ENCODE measurements around the gene FHAD1.

FHAD1 gene

DNA sequence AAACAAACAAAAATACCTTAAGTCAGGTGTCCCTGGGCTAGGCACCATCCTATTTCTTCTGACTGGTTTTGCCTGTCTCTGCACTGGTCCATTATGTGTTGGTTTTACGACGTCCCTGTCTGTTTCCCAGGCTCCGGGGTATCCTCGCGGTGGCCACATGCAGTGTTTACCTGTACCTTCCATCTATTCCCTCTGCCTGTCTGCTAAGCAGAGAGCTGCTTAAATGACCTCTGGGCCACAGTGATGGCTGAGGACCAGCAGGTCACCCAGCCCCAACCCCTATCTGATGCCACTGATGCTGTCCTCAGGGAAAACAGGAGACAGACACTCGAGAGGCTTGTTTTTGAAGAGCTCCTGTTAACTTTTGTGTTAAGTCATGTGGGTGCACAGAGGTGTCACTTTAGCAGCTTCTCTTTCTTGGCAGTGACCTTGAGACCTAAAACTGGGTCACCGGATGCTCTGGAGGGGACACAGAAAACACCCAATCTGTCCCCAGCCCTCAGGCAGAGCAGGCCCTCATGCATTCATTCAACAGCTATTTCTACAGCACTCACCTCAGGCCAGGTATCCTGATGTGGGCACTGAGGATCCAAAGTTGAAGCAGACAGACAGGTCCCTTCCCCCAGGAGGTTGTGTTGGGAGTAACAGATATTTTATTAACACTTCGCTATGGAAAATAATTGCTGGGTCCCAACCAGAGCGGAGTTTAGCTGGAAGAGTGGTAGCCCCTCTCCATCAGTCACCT is 158.3 kb downstream of the FHAD1 start:
- no peak for DNase-seq

DNA sequence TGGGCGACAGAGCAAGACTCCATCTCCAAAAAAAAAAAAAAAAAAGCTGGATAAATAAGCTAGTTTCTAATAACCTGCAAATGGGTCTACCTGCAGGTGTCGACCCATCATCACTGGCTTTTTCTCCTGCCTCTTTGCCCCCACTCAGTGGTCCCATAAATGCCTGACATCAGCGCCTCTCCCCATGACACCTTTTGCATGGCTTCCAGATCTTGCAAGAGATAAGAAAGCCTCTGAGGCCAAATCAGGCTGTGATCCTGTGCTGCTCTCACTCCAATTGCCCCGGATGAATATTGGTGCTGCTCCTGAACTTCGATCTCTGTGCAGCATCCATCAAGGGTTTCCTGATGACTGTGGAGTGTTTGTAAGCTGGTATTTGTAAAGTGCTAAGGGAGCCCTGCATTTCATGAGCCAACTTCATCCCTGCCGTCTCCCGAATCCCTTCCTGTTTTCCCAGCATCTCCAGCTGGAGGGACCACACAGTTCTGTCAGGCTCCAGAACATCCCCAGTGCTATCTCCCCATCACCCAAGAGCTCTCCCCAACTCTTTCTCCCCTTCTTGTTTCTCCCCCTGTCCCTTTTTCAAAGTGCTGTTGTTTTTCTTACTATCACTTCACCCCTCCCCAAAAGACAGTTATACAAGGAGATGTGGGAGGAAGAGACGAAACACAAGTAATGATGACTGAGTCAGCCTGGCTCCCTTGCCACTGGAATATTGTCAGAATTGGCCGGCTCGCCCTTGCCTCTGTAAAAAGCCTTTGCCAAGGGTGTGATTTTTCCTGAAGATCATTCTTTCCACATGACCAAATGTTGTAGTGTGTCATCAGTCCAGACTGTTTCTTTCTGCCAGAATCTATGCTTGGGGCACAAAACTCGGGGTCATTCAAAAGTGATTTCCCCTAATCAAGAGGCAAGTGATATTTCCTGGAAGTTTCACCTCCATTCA is 159.9 kb downstream of the FHAD1 start:
- no peak for DNase-seq

GRCh38 chr1:15407580-15407979 is 160.6 kb downstream of the FHAD1 start:
- no peak for DNase-seq

DNA sequence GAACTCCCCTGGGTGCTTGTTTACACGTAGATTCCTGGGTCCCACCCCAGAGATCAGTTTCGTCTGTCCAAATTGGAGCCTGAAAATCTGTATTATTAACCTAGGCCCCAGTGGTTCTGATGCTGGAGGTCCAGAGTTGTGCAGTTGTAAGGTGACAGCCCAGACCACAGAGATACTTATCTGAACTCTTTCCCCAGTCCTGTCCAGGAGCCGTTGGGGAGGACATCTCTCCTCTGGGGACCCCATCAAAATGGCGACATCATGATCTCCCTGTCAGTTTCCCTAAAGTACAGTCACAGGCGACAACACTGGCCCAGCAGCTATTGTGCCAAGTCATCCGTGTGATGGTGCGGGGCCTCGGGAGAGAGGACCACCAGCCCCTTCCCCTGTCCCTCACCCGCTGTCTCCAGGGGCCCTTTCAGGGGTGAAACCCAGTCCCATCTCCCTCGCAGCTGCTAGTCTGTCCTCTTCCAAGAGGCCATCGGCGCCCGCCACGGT is 161.9 kb downstream of the FHAD1 start:
- DNase-seq, result no peak

GRCh38 chr1:15409388-15410222 is 162.6 kb downstream of the FHAD1 start, which contains the start of gene EFHD2:
Gene EFHD2 (plus strand): TSS chr1:15409888. CDS start chr1:15409972, 84 bp downstream.
- peak; percentile 58 for DNase-seq

- no peak for DNase-seq
These were observed 163.3 kb downstream of the FHAD1 start for GRCh38 chr1:15410223-15410883.

DNA sequence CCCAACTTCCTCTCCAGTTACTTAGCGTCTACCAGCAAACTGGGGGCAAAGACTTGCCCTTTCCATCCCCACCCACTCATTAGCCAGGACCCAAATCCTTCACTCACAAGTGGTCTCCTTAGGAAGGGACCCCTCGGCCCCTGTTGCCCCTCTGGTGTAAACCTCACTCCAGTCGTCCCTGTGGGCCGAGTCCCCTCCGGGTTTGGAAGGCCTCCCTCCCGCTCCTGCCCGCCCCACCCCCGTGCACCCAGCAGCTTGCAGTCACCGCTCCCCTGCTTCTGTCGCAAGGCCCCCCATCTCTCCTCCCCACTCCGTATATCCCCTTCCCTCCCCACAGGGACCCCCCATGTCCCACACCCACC is 163.8 kb downstream of the FHAD1 start:
- no peak for DNase-seq

- DNase-seq, result no peak
These were observed 164.6 kb downstream of the FHAD1 start for GRCh38 chr1:15411593-15412137.

GRCh38 chr1:15412175-15412800 is 165.3 kb downstream of the FHAD1 start:
- no peak for DNase-seq

GRCh38 chr1:15412843-15413242 is 165.8 kb downstream of the FHAD1 start:
- DNase-seq, result no peak

DNA sequence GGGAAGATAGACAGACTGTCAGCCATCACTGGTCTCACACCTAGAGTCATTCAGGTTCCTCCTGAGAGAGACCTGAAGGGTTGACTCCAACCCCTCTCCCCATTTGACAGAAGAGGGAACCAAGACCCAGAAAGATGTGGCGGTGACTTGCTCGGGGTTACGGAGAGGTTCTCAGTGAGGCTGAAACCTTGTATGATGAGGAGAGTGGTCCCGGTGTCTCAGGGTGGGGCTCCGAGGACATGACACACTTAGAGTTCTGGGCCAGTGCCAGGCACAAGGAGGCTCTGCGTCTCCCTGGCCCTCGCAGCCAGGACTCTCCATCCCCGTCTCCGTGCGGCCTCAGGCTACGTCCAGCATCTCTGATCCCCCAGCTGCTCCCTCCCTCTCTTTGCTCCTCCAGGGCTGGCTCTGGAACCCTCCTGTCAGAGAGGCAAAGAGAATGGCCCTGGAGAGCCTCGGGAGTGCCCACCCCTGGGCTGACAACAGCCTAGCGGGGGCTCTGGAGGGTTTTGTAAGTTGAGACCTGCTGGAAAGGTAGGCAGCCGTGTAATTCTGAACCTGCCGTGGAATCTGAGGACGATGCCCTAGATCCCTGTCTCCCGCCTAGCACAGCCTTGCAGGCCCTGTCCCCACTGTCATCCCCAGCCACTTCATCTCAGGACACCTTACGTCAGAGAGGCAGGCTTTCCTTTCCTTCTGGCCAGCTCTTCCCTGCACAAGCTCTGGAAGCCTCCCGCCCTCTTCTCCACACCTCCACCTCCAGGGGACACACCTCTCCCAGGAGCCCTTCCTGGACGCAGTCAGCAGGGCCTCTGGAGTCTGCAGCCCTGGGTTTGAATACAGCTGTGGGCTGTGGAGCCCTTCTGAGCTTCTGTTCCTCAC is 166.8 kb downstream of the FHAD1 start:
- no peak for DNase-seq

DNA sequence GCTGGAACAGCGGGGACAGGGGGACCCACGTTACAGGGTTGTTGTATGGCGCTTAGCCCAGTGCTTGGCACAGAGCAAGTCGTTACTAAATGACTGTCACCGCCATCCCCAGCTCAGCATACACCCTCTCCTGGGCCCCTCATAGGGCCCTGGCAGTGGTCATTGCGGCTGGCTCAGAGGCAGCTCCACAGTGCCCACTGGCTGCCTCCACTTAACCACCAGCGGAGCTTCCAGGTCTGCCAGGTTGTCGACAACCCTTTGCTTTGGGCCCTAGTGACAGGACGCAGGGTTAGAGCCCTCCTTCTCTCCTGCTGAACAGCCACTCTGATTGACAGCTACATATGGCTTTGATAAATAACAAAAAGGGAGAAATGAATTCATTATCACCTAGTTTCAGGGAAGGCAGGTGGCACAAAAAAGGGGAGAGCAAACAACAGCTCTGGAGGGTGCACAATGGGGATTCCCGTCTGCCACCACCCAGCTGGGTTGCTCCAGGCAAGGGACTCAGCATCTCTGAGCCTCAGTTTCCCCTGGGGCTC is 167.5 kb downstream of the FHAD1 start:
- no peak for DNase-seq

DNA sequence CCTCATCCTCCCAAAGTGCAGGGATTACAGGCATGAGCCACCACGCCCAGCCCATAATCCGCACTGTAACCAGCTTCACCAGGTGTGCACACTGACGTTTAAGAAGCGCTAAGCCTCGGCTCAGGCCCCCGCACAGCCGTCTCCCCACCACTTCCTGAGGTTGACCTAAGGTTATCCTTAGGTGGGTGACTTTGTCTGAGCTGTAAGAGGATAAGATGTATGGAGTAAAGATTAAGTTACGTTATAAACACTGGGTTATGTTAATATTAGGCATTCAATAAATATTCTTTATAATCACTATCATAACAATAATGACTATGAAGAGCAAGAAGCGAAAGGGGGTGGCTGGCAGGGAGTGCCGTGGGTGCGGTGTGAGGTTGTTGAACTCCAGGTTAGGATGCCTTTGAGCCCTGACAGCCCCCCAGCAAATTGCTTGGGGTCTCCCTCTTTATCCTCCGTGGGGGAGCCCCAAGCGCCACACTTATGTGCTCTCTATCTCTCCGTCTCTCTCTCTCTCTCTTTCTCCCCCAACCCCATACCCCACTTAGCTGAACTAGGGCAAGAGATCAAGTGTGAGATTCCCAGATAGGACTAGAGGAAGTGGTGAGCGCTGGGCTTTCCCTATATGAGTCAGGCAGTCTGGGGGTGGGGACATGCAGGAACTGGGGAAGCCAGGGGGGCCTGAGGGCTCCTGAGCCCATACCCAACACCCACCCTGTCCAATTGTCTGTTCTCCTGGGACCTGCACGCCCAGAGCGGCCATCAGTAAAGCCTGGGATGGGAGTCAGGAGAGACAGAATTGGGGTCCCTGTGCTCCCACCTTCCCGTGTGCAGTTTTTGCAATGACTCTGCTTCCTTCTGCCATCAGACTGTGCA is 170.3 kb downstream of the FHAD1 start:
- no peak for DNase-seq

DNA sequence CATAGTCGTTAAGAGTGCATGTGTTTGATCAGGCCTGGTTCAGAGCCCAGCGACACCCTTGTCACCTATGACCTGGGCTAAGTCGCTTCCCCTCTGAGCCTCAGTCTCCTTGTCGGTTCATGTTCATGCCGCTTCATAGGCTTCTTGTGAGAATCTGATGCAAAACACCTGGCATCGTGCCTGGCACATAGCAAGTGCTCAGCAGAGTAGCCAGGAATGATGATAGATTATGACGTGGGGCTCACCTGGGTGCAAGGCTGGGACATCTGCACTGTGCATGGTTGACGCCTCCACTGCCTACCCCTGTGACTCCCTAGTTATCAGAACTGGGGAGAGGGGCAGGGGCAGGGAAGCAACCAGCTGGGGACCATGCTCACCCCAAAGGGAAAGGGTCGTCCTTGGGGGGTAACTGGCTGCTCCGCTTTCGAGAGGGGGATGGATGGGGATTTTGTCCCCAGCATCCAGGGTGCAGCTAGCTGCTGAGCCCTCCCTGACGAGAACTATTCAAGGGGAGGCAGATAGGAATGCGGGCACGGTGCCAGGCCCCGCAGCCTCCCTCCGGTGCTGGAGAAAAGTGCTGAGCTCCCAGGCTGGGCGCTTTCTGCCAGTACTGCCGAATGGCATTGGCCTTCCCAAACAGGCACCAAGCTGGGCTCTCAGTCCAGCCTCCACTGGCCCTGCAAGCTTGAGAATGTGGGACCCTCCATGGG is 171.9 kb downstream of the FHAD1 start:
- DNase-seq, result no peak

GRCh38 chr1:15420853-15421465 is 173.9 kb downstream of the FHAD1 start:
- DNase-seq, result no peak

- no peak for DNase-seq
These were observed 175.8 kb downstream of the FHAD1 start for GRCh38 chr1:15422871-15423270.

DNA sequence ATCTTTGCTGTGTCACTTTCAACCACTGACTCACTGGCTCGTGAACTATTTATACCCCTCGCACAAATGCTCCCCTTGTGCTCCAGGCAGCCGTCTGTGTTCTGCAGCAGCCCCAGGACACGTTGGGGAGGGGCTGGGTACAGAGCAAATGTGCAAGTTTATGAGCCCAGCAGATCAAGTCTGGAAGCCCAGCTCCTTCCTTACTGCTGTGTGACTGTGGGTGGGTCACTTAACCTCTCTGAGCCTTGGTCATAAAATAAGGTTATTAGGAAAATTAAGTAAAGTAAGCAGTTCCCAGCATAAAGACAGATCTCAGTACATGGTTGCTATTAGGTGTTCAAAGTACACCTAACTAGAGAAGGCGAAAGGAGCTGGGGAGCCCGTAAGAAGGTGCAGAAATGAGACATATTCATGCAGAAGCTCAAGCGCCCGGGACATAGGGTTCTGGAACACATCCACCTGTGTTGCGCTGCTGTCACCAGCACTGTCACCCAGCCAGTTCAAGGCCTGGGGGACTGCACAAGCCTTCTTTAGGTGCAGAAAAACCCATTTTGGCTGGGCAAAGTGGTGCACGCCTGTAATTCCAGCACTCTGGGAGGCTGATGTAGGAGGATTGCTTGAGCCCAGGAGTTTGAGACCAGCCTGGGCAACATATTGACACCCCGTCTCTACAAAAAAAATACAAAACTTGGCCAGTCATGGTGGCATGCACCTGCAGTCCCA is 176.5 kb downstream of the FHAD1 start:
- DNase-seq, result no peak
